ENCODE measurements around the gene PRRT3. TPM values are rescaled to one million over a fixed set of nuclear protein-coding genes. Genes with fewer than 3 reads are reported as not detected.

PRRT3 gene
- total RNA-seq, 1 donor from 2014 or later = 1.9 TPM

- DNase-seq (ENCODE audit: low spot score) = no peak
- peaks cover 11% of the 10 kb centered on the region for H3K36me3 Mint-ChIP-seq (ENCODE audit: low read depth, unreplicated experiment)
- no peak overlapping the region for H3K27ac Mint-ChIP-seq (ENCODE audit: unreplicated experiment)
- H3K9me3 Mint-ChIP-seq (ENCODE audit: unreplicated experiment) = no peaks in the 10 kb centered on the region
- TF ChIP-seq CTCF (IDR thresholded peaks at IDR 0.05; ENCODE audit: unreplicated experiment) = peak; percentile 4
- H3K27me3 Mint-ChIP-seq (ENCODE audit: unreplicated experiment) = peaks cover 2% of the 10 kb centered on the region
- no peaks in the 10 kb centered on the region for H3K4me1 Mint-ChIP-seq (ENCODE audit: unreplicated experiment)
- H3K4me3 Mint-ChIP-seq (ENCODE audit: unreplicated experiment) = no peak overlapping the region
Observed at GRCh38 chr3:9928158-9928557, 24.1 kb downstream of the PRRT3 start.

GRCh38 chr3:9918261-9919038 is 33.8 kb downstream of the PRRT3 start:
- no peak for TF ChIP-seq CTCF (IDR thresholded peaks at IDR 0.05; ENCODE audit: unreplicated experiment)
- Mint-ChIP-seq H3K4me1 (ENCODE audit: unreplicated experiment) (peaks cover 4% of the 10 kb centered on the region), H3K9me3 (ENCODE audit: unreplicated experiment) (no peaks in the 10 kb centered on the region), H3K36me3 (ENCODE audit: low read depth, unreplicated experiment) (no peaks in the 10 kb centered on the region), H3K27ac (ENCODE audit: unreplicated experiment) (no peak overlapping the region), H3K27me3 (ENCODE audit: unreplicated experiment) (no peaks in the 10 kb centered on the region), H3K4me3 (ENCODE audit: unreplicated experiment) (no peak overlapping the region)
- DNase-seq (ENCODE audit: low spot score) = no peak

GRCh38 chr3:9917820-9918219 is 34.4 kb downstream of the PRRT3 start:
- no peaks in the 10 kb centered on the region for H3K27me3 Mint-ChIP-seq (ENCODE audit: unreplicated experiment)
- no peak overlapping the region for H3K27ac Mint-ChIP-seq (ENCODE audit: unreplicated experiment)
- no peaks in the 10 kb centered on the region for H3K9me3 Mint-ChIP-seq (ENCODE audit: unreplicated experiment)
- H3K36me3 Mint-ChIP-seq (ENCODE audit: low read depth, unreplicated experiment) = no peaks in the 10 kb centered on the region
- no peak for TF ChIP-seq CTCF (IDR thresholded peaks at IDR 0.05; ENCODE audit: unreplicated experiment)
- H3K4me3 Mint-ChIP-seq (ENCODE audit: unreplicated experiment) = no peak overlapping the region
- DNase-seq (ENCODE audit: low spot score) = no peak
- peaks cover 4% of the 10 kb centered on the region for H3K4me1 Mint-ChIP-seq (ENCODE audit: unreplicated experiment)

GRCh38 chr3:9916734-9917680 is 35.2 kb downstream of the PRRT3 start, which contains the start of gene IL17RC:
IL17RC (plus strand) TSS chr3:9917098; CDS start chr3:9917316, 218 bp downstream.
- H3K27me3 Mint-ChIP-seq (ENCODE audit: unreplicated experiment) = no peaks in the 10 kb centered on the region
- H3K36me3 Mint-ChIP-seq (ENCODE audit: low read depth, unreplicated experiment) = peaks cover 4% of the 10 kb centered on the region
- DNase-seq (ENCODE audit: low spot score) = peak; percentile 64
- no peaks in the 10 kb centered on the region for H3K9me3 Mint-ChIP-seq (ENCODE audit: unreplicated experiment)
- H3K4me1 Mint-ChIP-seq (ENCODE audit: unreplicated experiment) = peaks cover 4% of the 10 kb centered on the region
- TF ChIP-seq CTCF (IDR thresholded peaks at IDR 0.05; ENCODE audit: unreplicated experiment) = no peak
- no peak within 1 kb of the TSS for H3K27ac Mint-ChIP-seq (ENCODE audit: unreplicated experiment)
- H3K4me3 Mint-ChIP-seq (ENCODE audit: unreplicated experiment) = peak within 1 kb of the TSS; percentile 82

All from endothelial cell (in vitro differentiated cells).